HCT116 (cell line): Measurements from ENCODE around the gene SMCO1. TPM values are rescaled to one million over a fixed set of nuclear protein-coding genes. Genes with fewer than 3 reads are reported as not detected.

ENCODE experiments used
- ATAC-seq: fragments of 200-7000 bp; cut with Tn5 transposase; 2 replicates; pipeline ENCODE4 v1.9.1; 2020; ENCODE audit warnings: mild to moderate bottlenecking, moderate library complexity
- BruUV-seq: library from RNA; stranded (reverse); fragments of 400-500 nt; replicated peaks from 2 replicates; lab custom pipeline; 2021; lab: Mats Ljungman, UMichigan
- CTCF ChIA-PET: fragments of 300-600 bp; sonication (Branson Sonifier 250); formaldehyde crosslinking; loops from one replicate; lab custom pipeline; 2021; ENCODE audit warnings: antibody characterized with exemption; lab: Charles Lee
- POLR2A ChIA-PET: fragments of 300-600, 350-600 bp; sonication (Branson Sonifier 250); formaldehyde crosslinking; loops from one replicate; lab custom pipeline; 2021; ENCODE audit warnings: antibody characterized with exemption; lab: Charles Lee
- RAD21 ChIA-PET, 2 experiments: fragments of 300-600 bp; sonication (Branson Sonifier 250); formaldehyde crosslinking; loops; one replicate each; lab custom pipeline; 2023; ENCODE audit warnings: low total read pairs in 2 of 2; ENCODE audit not compliant: uncharacterized antibody in 2 of 2, unreplicated experiment in 2 of 2, low non-redundant PET in 1 of 2; lab: Charles Lee
- DNase-seq: peaks from one replicate; pipeline ENCODE4 v3.0.0-alpha.2; 2010; ENCODE audit warnings: low read depth, low spot score
- H2AFZ ChIP-seq: fragments of 200-600 bp; shearing (Covaris generic), sonication (generic); 2 replicates; pipeline ENCODE4 v1.6.1; 2017; ENCODE audit warnings: low read depth, mixed run types, mixed read lengths, antibody characterized with exemption, low read length; ENCODE audit not compliant: poor library complexity, severe bottlenecking
- H3K27ac ChIP-seq: 2 replicates; pipeline ENCODE4 v1.5.1; 2012; ENCODE audit warnings: low read depth, low read length
- H3K27me3 ChIP-seq: fragments of 200-600 bp; sonication (generic); 2 replicates; pipeline ENCODE4 v1.6.1; 2016; ENCODE audit warnings: mixed run types, low read length, mixed read lengths; ENCODE audit not compliant: insufficient read depth
- H3K36me3 ChIP-seq, 2 experiments: fragments of 200-500 bp in 1 of 2; fragments of 200-600 bp in 1 of 2; sonication (Bioruptor generic) in 1 of 2; sonication (generic) in 1 of 2; 2 replicates each; pipeline versions ENCODE4 v1.5.1 to v1.6.1; 2014 to 2016; ENCODE audit warnings: low read length in 2 of 2, inconsistent platforms in 1 of 2, mixed read lengths in 1 of 2, mixed run types in 1 of 2; ENCODE audit not compliant: insufficient read depth in 2 of 2, control insufficient read depth in 1 of 2
- H3K4me1 ChIP-seq, 2 experiments: fragments of 200-600 bp in 1 of 2; sonication (generic) in 1 of 2; 2 replicates each; pipeline versions ENCODE4 v1.5.1 to v1.6.1; 2012 to 2017; ENCODE audit warnings: low read length in 2 of 2, inconsistent platforms in 1 of 2, mild to moderate bottlenecking in 1 of 2, mixed read lengths in 1 of 2, mixed run types in 1 of 2, moderate library complexity in 1 of 2; ENCODE audit not compliant: insufficient read depth in 2 of 2, control insufficient read depth in 1 of 2
- H3K4me2 ChIP-seq: fragments of 200-600 bp; sonication (generic); 2 replicates; pipeline ENCODE4 v1.6.1; 2017; ENCODE audit warnings: mixed run types, low read length, mixed read lengths
- H3K4me3 ChIP-seq, 2 experiments: fragments of 200-600 bp in 1 of 2; sonication (generic) in 1 of 2; replicated peaks in 1 of 2; 2 replicates each; pipeline ENCODE4 v1.5.1; 2011 to 2016; ENCODE audit warnings: low read length in 2 of 2, control low read depth in 1 of 2, low read depth in 1 of 2, mild to moderate bottlenecking in 1 of 2, mixed read lengths in 1 of 2, mixed run types in 1 of 2
- H3K79me2 ChIP-seq: fragments of 200-600 bp; sonication (generic); 2 replicates; pipeline ENCODE4 v1.6.1; 2017; ENCODE audit warnings: mild to moderate bottlenecking, mixed run types, low read length, moderate library complexity, mixed read lengths; ENCODE audit not compliant: insufficient read depth
- H3K9ac ChIP-seq: fragments of 200-600 bp; sonication (generic); 2 replicates; pipeline ENCODE4 v1.6.1; 2016; ENCODE audit warnings: low read length, mixed read lengths
- H3K9me2 ChIP-seq: fragments of 200-600 bp; sonication (generic), shearing (Covaris generic); 2 replicates; pipeline ENCODE4 v1.6.1; 2017; ENCODE audit warnings: mixed run types, mild to moderate bottlenecking, moderate library complexity; ENCODE audit not compliant: insufficient read depth
- H3K9me3 ChIP-seq, 2 experiments: fragments of 200-500 bp in 1 of 2; fragments of 200-600 bp in 1 of 2; sonication (Bioruptor generic) in 1 of 2; sonication (generic) in 1 of 2; 2 replicates each; pipeline ENCODE4 v1.6.1; 2014 to 2017; ENCODE audit warnings: low read length in 2 of 2, mixed read lengths in 2 of 2, inconsistent platforms in 1 of 2, low read depth in 1 of 2, mild to moderate bottlenecking in 1 of 2, mixed run types in 1 of 2, moderate library complexity in 1 of 2; ENCODE audit not compliant: control insufficient read depth in 1 of 2, insufficient read depth in 1 of 2
- H4K20me1 ChIP-seq: fragments of 200-600 bp; sonication (generic), shearing (Covaris generic); 2 replicates; pipeline ENCODE4 v1.6.1; 2017; ENCODE audit warnings: mixed run types, mild to moderate bottlenecking, moderate library complexity; ENCODE audit not compliant: insufficient read depth
- CBX3 ChIP-seq: IDR thresholded peaks from 2 replicates; pipeline ENCODE4 v1.6.1; 2012; ENCODE audit warnings: low read depth
- CTCF ChIP-seq, 3 experiments: fragments of 200-600 bp in 1 of 3; sonication (generic) in 1 of 3; IDR thresholded peaks in 2 of 3; conservative IDR thresholded peaks in 1 of 3; 2 replicates each; pipeline ENCODE4 v1.5.1; 2012 to 2017; ENCODE audit warnings: low read depth in 2 of 3, low read length in 2 of 3, antibody characterized with exemption in 1 of 3, borderline replicate concordance in 1 of 3, control low read depth in 1 of 3, mild to moderate bottlenecking in 1 of 3, mixed read lengths in 1 of 3, mixed run types in 1 of 3, moderate library complexity in 1 of 3; ENCODE audit not compliant: insufficient read depth in 1 of 3
- EZH2 ChIP-seq: fragments of 200-600 bp; sonication (generic); IDR thresholded peaks from 2 replicates; pipeline ENCODE4 v1.6.1; 2017; ENCODE audit warnings: antibody characterized with exemption, mixed run types
- POLR2AphosphoS5 ChIP-seq: IDR thresholded peaks from 2 replicates; pipeline ENCODE4 v1.6.1; 2011; ENCODE audit warnings: mild to moderate bottlenecking, low read depth, low read length, moderate library complexity
- RAD21 ChIP-seq: IDR thresholded peaks from 2 replicates; pipeline ENCODE4 v1.6.1; 2012; ENCODE audit warnings: low read depth, mild to moderate bottlenecking
- REST ChIP-seq: IDR thresholded peaks from 2 replicates; pipeline ENCODE4 v1.6.1; 2012; ENCODE audit warnings: low read depth
- intact Hi-C: fragments of 100-400 bp; cut with micrococcal nuclease; formaldehyde crosslinking; loops from 2 replicates; pipeline ENCODE4 v1.10.0; 2022
- total RNA-seq: library from RNA; stranded (reverse); gene quantifications from one replicate; pipeline ENCODE4 v1.2.1, GENCODE V29; 2021; ENCODE audit not compliant: unreplicated experiment

Gene SMCO1
- total RNA-seq, 1 experiment from 2014 or later: not detected

GRCh38 chr3:196486263-196486662, 28.9 kb downstream of the SMCO1 start:
- H2AFZ ChIP-seq: no peak overlapping the region
- peaks cover 27 to 45% of the 10 kb centered on the region in 2 experiments for H3K36me3 ChIP-seq
- ChIA-PET RAD21 (interaction anchor here in 1 of 2 experiments (0.6 to 0.9 kb wide), 3 partner anchors 15 to 232 kb away, joined by 3 read pairs; no protein-coding TSS in a partner anchor), POLR2A (no interaction called here), CTCF (interaction anchor here (0.7 to 1.4 kb wide), 5 partner anchors 17 to 233 kb away, joined by 3 to 10 read pairs (median 4); no protein-coding TSS in a partner anchor)
- no peaks in the 10 kb centered on the region for H3K27me3 ChIP-seq
- no peak overlapping the region for H3K9ac ChIP-seq
- no peaks in the 10 kb centered on the region for H3K9me3 ChIP-seq
- peaks cover 55% of the 10 kb centered on the region for H3K79me2 ChIP-seq
- TF ChIP-seq REST: no peak
- TF ChIP-seq CTCF (IDR thresholded peaks at IDR 0.05 in 2 of 3, conservative IDR thresholded peaks at IDR 0.05 in 1 of 3; ENCODE audit: borderline replicate concordance in 1 of 3, insufficient read depth in 1 of 3, low read depth in 2 of 3, low read length in 2 of 3): peak in 2 of 3 experiments; percentile 35 to 42; a peak in 4 of 6 replicates
- TF ChIP-seq CBX3: no peak
- no peak for TF ChIP-seq POLR2AphosphoS5
- TF ChIP-seq EZH2: no peak
- TF ChIP-seq RAD21: peak; percentile 49; the same call in 1 of the 2 replicates
- no peak overlapping the region for H3K4me3 ChIP-seq
- no peak overlapping the region for H3K27ac ChIP-seq
- no peak overlapping the region for H3K4me2 ChIP-seq
- intact Hi-C loops: loop anchor here (2.0 kb wide), 1 partner anchor 33 kb away; no protein-coding TSS in a partner anchor
- H3K4me1 ChIP-seq: no peaks in the 10 kb centered on the region
- ATAC-seq: peak; percentile 83
- peaks cover 7% of the 10 kb centered on the region; the same call in 1 of the 2 replicates for H4K20me1 ChIP-seq
- no TSS peak for BruUV-seq
- no peaks in the 10 kb centered on the region for H3K9me2 ChIP-seq
- DNase-seq: no peak
